ENCODE measurements around the gene GPR146.

GPR146 gene

DNA sequence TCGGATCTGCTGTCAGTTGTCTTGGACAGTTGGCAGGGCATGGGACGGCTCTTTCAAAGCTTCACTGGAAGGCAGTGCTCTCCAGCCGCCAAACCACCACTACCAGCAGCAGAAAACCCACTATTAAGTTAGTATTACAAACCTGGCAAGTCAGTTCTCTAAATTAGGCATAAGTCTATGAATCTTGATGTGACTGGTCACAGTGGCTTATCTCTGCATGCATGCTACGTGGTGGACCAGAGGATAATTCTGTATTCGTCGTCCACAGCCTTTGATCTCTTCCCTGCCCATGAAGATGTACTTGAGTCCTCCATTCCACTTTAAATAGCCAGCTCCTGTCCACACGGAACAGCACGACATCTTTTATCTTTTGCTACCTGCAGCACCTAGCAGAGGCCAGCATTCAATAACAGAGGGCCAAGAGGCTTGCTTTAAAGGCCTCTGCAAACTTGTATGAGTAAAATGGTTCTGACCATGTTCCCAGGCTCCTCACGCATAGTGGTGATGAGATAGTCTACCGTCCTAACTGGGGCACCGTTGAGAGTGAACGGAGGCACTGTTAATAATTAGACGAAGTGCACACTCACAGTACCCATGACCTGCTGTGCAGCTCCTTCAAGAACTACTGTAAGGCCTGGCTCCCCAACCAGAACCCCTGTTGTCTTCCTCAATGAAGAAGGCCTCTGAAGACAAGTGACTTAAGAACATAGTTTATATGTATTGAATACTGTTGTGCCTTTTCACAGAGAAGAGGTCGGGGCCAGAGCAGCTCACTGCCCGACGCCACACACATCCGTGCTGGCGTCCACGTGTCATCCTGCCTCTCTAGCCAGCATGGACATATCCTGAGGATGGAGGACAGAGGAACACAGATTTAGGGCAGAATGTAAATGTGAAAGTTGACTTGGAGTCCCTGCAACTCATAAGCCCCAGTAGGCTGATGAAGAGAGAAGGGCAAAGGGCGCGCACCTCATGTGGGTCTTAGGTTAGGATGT lies 1.0 kb downstream of the GPR146 start:
- TF ChIP-seq, protein P1, sequence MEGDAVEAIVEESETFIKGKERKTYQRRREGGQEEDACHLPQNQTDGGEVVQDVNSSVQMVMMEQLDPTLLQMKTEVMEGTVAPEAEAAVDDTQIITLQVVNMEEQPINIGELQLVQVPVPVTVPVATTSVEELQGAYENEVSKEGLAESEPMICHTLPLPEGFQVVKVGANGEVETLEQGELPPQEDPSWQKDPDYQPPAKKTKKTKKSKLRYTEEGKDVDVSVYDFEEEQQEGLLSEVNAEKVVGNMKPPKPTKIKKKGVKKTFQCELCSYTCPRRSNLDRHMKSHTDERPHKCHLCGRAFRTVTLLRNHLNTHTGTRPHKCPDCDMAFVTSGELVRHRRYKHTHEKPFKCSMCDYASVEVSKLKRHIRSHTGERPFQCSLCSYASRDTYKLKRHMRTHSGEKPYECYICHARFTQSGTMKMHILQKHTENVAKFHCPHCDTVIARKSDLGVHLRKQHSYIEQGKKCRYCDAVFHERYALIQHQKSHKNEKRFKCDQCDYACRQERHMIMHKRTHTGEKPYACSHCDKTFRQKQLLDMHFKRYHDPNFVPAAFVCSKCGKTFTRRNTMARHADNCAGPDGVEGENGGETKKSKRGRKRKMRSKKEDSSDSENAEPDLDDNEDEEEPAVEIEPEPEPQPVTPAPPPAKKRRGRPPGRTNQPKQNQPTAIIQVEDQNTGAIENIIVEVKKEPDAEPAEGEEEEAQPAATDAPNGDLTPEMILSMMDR (conservative IDR thresholded peaks at IDR 0.05; ENCODE audit: low read depth, low read length): no peak
- DNase-seq (ENCODE audit: low read depth): no peak
- peak overlapping the region; percentile 53 for H3K4me3 ChIP-seq (ENCODE audit: low read length)

DNA sequence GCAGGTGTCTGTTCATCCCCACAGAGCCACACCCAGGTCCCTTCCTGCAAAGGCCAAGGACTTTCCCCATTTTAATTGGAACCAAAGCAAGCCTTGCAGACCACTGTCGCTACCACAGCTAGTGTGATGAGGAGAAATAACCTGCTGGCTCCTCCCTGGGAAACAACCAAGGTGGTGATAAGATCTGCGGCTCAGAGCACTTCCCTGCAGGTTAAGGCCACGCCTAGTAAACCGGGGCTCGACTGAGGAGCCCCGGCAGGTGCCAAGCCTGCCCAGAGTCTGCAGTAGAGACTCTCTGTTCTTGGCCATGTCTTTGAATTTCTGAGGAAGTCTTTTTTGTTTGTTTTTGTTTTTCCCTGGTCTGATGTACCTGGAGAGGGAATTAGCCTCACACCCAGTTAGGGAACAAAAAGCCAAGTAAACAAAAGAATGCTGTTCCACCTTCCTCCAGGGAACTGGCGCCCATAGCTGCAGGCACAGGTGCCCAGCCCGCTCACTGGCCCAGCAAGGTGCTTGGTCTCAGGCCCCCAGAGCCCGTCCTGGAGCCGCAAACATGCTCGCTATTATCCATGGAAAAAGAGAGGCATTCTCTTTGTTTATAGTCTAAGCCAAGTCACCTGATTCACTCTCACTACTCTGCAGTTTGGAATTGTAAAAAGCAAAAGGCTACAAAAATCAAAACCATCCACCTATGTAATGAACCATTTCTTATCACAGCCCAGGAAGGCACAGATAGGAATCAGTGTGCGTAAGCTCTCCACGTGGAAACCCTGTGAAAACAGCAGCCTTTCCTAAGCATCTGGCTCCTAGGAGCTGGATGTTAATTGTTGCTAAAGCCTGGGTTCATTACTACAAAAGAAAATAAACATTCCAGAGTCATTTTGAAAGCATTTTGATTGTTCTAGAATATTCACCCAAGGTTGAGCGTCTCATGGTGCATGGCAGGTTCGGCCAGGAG lies 2.7 kb downstream of the GPR146 start:
- DNase-seq (ENCODE audit: low read depth): no peak
- TF ChIP-seq, protein P1 (conservative IDR thresholded peaks at IDR 0.05; ENCODE audit: low read depth, low read length): no peak
- no peak overlapping the region for H3K4me3 ChIP-seq (ENCODE audit: low read length)

DNA sequence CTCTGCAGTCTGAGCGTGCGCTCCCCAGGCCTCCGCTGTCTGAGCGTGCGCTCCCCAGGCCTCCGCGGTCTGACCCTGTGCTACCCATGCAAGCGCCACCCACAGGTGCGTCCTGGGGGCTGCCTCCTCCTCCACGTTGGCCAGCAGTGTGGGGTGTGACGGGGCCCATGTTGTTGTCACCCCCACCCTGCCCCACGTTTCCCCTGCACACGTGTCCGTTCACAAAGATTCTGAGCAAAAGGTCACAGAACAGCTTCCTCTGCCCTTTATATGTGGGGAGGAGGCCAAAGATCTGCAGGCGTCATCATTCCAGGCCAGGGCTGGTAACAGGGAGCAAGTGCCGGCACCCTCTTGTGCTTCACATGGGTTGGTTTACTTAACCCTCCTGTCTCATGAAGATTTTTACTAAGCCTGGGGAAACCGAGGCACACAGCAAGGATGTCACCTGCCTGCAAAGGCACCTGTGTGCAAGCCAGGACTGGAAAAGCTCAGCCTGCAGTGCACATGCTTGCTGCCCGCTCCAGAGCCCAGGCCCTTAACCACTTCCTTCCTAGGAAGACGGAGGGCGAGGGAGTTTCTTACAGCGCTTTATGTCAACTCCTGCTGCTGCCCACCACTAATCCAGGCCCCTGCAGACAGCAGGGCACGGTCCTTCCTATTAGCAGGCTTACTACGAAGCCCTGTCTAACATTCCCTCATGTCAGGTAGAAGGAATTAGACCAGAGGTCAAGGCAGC lies 4.8 kb downstream of the GPR146 start:
- TF ChIP-seq, protein P1 (conservative IDR thresholded peaks at IDR 0.05; ENCODE audit: low read depth, low read length): no peak
- no peak overlapping the region for H3K4me3 ChIP-seq (ENCODE audit: low read length)
- DNase-seq (ENCODE audit: low read depth): no peak

DNA sequence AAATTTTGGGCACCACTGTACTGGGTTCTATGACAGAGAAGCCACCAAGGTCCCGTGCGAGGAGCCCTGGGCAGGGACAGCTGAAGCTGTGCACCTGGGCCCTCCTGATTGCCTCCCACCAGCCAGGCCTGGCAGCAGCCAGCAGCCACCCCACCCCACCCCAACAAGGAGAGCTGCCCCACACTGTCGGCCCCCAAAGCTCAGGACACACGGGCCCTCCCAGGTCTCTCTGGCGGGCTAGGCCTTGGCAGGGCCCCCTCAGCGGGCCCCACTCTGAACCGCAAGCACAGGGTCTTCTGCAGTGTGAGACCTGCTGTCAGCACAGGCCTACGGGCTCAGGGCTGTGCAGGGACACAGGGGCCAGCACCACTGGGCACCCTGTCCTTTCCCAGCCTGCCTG lies 5.5 kb downstream of the GPR146 start:
- TF ChIP-seq, protein P1 (conservative IDR thresholded peaks at IDR 0.05; ENCODE audit: low read depth, low read length): no peak
- no peak overlapping the region for H3K4me3 ChIP-seq (ENCODE audit: low read length)
- DNase-seq (ENCODE audit: low read depth): no peak

DNA sequence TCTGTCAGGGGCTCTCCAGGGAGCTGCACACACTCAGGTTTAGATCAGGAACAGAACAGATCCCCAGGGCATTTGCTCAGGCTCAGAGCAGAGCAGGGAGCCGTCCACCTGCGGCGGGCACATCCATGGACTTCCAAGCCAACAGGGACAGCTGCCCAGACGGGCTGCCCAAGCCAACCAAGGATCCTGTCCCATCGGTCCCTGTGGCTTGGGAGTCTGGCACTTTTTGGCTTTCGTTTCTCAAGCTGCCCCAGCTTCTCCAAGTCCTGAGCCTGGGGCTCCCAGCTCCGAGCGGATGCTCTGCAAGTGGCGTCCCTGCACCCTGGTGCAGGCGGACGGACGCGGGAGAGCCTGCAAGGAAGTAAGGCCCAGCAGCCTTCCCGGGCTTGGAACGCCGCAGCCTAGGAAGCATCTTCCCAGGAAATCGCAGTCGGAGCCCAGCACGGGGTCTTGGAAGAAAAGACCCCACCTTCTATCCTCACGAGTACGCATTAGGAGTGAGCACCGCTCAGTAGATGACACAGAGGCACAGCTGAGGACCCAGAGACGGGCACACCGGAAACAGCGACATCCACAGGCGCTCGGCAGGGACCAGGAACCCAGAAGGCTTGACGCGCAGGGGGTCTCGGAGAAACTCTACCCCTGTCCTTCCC lies 6.0 kb downstream of the GPR146 start:
- no peak overlapping the region for H3K4me3 ChIP-seq (ENCODE audit: low read length)
- DNase-seq (ENCODE audit: low read depth): no peak
- TF ChIP-seq, protein P1 (conservative IDR thresholded peaks at IDR 0.05; ENCODE audit: low read depth, low read length): no peak

All from retinal pigment epithelial cell (primary cell).